Psoas muscle (tissue), 8 donors: ENCODE results near the gene ALAS1. TPM values are rescaled to one million over a fixed set of nuclear protein-coding genes. Genes with fewer than 3 reads are reported as not detected.

Source experiments
- ATAC-seq, 4 donors: fragments of 200-7000 bp; cut with Tn5 transposase; one replicate each; pipeline ENCODE4 v1.9.1; 2020; ENCODE audit warnings: moderate library complexity in 3 of 4, mild to moderate bottlenecking in 2 of 4
- DNase-seq, 2 donors: peaks; one replicate each; pipeline ENCODE4 v3.0.0-alpha.2; 2020
- H3K27ac ChIP-seq: fragments of 200-600 bp; one replicate; pipeline ENCODE4 v1.8.0; 2022
- H3K27me3 ChIP-seq, 3 donors: fragments of 200-600 bp in 1 of 3; one replicate each; pipeline versions ENCODE4 v1.6.1 to v1.8.0; 2013 to 2022; ENCODE audit warnings: low read length in 2 of 3, mild to moderate bottlenecking in 2 of 3, moderate library complexity in 1 of 3; ENCODE audit not compliant: insufficient read depth in 3 of 3
- H3K36me3 ChIP-seq, 2 donors: fragments of 200-600 bp in 1 of 2; one replicate each; pipeline versions ENCODE4 v1.6.1 to v1.8.0; 2013 to 2022; ENCODE audit warnings: low read depth in 1 of 2, mild to moderate bottlenecking in 1 of 2, moderate library complexity in 1 of 2; ENCODE audit not compliant: insufficient read depth in 1 of 2
- H3K4me1 ChIP-seq: fragments of 200-600 bp; one replicate; pipeline ENCODE4 v1.8.0; 2022
- H3K4me3 ChIP-seq: fragments of 200-600 bp; one replicate; pipeline ENCODE4 v1.8.0; 2022; ENCODE audit warnings: mild to moderate bottlenecking
- H3K9me3 ChIP-seq: fragments of 200-600 bp; one replicate; pipeline ENCODE4 v1.8.0; 2022
- WGBS, 3 donors: extraction: QIAGEN DNeasy Blood & Tissue Kit; methylation state at CpG; one replicate each; pipeline versions ENCODE4 v1.1.6 to v1.1.7; 2013; 5-methylcytosine and 5-hydroxymethylcytosine counted together
- intact Hi-C, 2 donors: fragments of 100-400 bp; cut with DNase I; formaldehyde crosslinking; loops; one replicate each; pipeline versions ENCODE4 v1.11.0 to v1.14.2; 2022
- polyA plus RNA-seq, 3 donors: library from polyadenylated mRNA; stranded (reverse); fragments of 200-250 nt; gene quantifications; one replicate each; pipeline ENCODE4 v1.2.3, GENCODE V29; 2013
- total RNA-seq, 4 donors: library from RNA; stranded (reverse); fragmentation: NEBNext Ultra II Directional in 2 of 4; extraction: Animal tissue kit (Norgen Biotek cat#: 25700) in 2 of 4; gene quantifications; one replicate each; pipeline versions ENCODE4 v1.2.1 to v1.2.4, GENCODE V29; 2021 to 2023
- TF ChIP-seq, protein P1 (sequence below): fragments of 200-600 bp; IDR thresholded peaks from one replicate; pipeline ENCODE4 v1.8.0; 2022; ENCODE audit warnings: antibody characterized with exemption
- donor health status: healthy with polysubstance abuse.
- donor health status: DM: no; HTN: no; CAD: no; lungs with moderate emphysema.
- donor health status: Bipolar disorder and iron deficiency.
- donor health status: healthy.
- donor health status: DM: yes; HTN: yes; CAD: no.
- donor health status: DM: no; HTN: no; CAD: no.
- donor health status: DM: no; HTN: no; CAD: no.
- donor health status: DM: yes; HTN: yes; CAD: no.

ALAS1 gene
- total and polyA plus RNA-seq, 7 donors = 50.1 to 138 (median 75.2) TPM

DNA sequence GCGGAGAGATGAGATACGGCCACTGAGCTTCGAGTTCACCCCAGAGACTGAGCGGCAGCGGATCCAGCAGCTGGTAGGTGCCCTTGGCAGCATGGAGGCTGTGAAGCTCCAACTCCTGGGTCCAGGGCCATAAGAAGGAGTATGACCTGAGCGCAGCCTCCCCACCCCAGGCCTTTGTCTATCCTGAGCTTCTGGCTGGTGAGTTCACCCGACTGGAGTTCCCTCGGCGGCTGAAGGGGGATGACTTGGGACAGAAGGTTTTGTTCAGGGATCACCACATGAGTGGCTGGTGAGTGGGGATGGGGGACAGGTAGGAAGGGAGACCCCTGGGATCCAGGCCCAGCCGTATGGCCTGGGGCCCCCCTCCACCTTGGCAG lies 50.2 kb downstream of the ALAS1 start:
- H3K4me3 ChIP-seq = no peak overlapping the region
- no peak overlapping the region for H3K27ac ChIP-seq
- TF ChIP-seq, protein P1, sequence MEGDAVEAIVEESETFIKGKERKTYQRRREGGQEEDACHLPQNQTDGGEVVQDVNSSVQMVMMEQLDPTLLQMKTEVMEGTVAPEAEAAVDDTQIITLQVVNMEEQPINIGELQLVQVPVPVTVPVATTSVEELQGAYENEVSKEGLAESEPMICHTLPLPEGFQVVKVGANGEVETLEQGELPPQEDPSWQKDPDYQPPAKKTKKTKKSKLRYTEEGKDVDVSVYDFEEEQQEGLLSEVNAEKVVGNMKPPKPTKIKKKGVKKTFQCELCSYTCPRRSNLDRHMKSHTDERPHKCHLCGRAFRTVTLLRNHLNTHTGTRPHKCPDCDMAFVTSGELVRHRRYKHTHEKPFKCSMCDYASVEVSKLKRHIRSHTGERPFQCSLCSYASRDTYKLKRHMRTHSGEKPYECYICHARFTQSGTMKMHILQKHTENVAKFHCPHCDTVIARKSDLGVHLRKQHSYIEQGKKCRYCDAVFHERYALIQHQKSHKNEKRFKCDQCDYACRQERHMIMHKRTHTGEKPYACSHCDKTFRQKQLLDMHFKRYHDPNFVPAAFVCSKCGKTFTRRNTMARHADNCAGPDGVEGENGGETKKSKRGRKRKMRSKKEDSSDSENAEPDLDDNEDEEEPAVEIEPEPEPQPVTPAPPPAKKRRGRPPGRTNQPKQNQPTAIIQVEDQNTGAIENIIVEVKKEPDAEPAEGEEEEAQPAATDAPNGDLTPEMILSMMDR = no peak
- WGBS, 3 donors = 84 to 93% (median 86%) methylated on average over 10 of the region's 10 CpGs
- H3K9me3 ChIP-seq = no peaks in the 10 kb centered on the region
- no peak for ATAC-seq
- no peak for DNase-seq
- peaks cover 29% of the 10 kb centered on the region for H3K4me1 ChIP-seq
- peaks cover 0 to 52% of the 10 kb centered on the region in 2 donors for H3K36me3 ChIP-seq
- intact Hi-C loops = no loop called here
- no peaks in the 10 kb centered on the region for H3K27me3 ChIP-seq

DNA sequence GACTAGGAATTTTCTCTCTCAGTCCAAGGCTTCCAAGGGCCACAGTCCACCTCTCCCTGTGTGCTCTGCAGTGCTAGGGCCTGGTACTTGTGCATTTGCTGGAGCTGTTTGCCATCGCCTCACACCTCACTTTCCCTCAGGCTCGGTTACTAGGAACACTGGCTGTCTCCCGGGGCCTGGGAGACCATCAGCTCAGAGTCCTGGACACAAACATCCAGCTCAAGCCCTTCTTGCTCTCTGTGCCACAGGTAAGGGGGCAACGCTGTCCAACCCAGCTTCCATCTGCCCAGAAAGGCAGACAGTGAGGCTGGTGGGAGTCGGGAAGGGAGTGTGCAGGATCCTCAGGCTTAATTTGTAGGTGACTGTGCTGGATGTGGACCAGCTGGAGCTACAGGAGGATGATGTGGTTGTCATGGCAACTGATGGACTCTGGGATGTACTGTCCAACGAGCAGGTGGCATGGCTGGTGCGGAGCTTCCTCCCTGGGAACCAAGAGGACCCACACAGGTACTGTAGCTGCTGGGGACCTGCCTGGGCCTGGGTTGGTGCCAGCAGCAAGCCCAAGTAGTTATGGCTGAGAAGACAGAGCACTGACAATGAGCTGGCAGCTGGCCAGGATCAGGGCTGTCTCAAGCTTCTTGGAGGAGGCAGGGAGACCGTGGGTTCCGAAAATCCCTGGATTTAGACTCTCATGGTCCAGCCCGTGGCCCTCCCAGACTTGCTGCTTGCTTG lies 51.0 kb downstream of the ALAS1 start:
- Histone ChIP-seq H3K4me1 (peaks cover 29% of the 10 kb centered on the region), H3K9me3 (no peaks in the 10 kb centered on the region), H3K27me3 (no peaks in the 10 kb centered on the region), H3K4me3 (no peak overlapping the region), H3K27ac (no peak overlapping the region), H3K36me3 (peaks cover 0 to 60% of the 10 kb centered on the region in 2 donors)
- ATAC-seq (no peak), DNase-seq (peak in 1 of 2 donors; percentile 72)
- WGBS, 3 donors = 62 to 72% (median 69%) methylated on average over 10 of the region's 10 CpGs
- TF ChIP-seq, protein P1 = no peak
- intact Hi-C loops = no loop called here

DNA sequence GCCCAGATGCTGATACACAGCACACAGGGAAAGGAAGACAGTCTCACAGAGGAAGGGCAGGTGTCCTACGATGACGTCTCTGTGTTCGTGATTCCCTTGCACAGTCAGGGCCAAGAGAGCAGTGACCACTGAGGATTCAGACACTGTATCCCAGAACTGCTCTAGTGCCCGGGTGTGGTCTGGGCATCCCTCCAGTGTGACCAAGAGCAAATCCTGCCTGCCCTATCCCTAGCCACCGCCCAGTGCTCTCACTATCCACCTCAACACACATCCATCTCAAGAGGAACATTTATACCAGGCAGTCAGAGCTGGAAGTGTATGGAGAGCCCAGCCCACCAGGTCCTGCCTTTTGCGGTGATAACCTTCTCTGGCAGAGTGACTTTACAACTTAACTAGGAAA lies 51.7 kb downstream of the ALAS1 start:
- peak in 3 of 4 donors; percentile 7 to 54 (median 43) for ATAC-seq

DNA sequence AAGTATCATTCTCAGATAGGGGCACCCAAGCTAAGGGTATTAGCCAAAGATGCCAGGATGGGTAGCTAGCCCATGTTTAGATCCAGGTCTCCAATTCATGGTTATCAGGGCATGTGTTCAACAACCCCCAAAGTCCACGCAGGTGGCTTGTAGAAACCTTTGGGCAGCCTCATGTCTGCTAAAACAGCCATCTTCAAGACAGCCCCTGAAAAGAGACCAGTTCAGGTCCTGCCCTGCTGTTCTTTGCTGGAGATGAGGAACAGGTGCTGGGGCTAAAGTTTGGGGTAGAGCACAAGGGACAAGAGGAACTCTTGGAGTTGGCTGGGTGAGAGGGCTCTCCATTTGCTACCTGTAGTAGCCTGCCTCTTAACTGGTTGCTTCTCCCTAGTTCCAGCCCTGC lies 52.2 kb downstream of the ALAS1 start:
- H3K27ac ChIP-seq = peak overlapping the region; percentile 36

More for the DNA sequence above, 51.7 kb downstream of the ALAS1 start:
- Histone ChIP-seq H3K4me3 (no peak overlapping the region), H3K27me3 (no peaks in the 10 kb centered on the region), H3K4me1 (peaks cover 29% of the 10 kb centered on the region), H3K27ac (peak overlapping the region; percentile 36), H3K36me3 (peaks cover 0 to 67% of the 10 kb centered on the region in 2 donors), H3K9me3 (no peaks in the 10 kb centered on the region)
- DNase-seq = no peak
- intact Hi-C loops = no loop called here
- 57 to 71% (median 62%) methylated on average over 6 of the region's 6 CpGs for WGBS, 3 donors
- TF ChIP-seq, protein P1 = no peak

More for the DNA sequence above, 52.2 kb downstream of the ALAS1 start:
- intact Hi-C loops = no loop called here
- DNase-seq (no peak), ATAC-seq (no peak)
- no peak overlapping the region for H3K4me3 ChIP-seq
- TF ChIP-seq, protein P1 = no peak
- no peaks in the 10 kb centered on the region for H3K27me3 ChIP-seq
- peaks cover 29% of the 10 kb centered on the region for H3K4me1 ChIP-seq
- H3K9me3 ChIP-seq = no peaks in the 10 kb centered on the region
- 82 to 89% (median 83%) methylated on average over 1 of the region's 1 CpG for WGBS, 3 donors
- H3K36me3 ChIP-seq = peaks cover 0 to 71% of the 10 kb centered on the region in 2 donors
